HUES64 (cell line): ENCODE data around the gene IQGAP2. TPM values are rescaled to one million over a fixed set of nuclear protein-coding genes. Genes with fewer than 3 reads are reported as not detected.
"Not testable (repeated sequence)": the region's sequence is repeated elsewhere in the genome, so short reads cannot be mapped to it uniquely, and the experiment has no call there.

Source experiments
- H3K27ac ChIP-seq: 2 replicates; pipeline ENCODE4 v1.7.0; 2013; ENCODE audit warnings: low read depth, low read length, inconsistent platforms
- H3K27me3 ChIP-seq: 2 replicates; pipeline ENCODE4 v1.6.1; 2013; ENCODE audit warnings: mild to moderate bottlenecking, low read length; ENCODE audit not compliant: insufficient read depth
- H3K36me3 ChIP-seq: 2 replicates; pipeline ENCODE4 v1.6.1; 2013; ENCODE audit warnings: mild to moderate bottlenecking, low read length; ENCODE audit not compliant: insufficient read depth
- H3K4me1 ChIP-seq: 2 replicates; pipeline ENCODE4 v1.6.1; 2013; ENCODE audit warnings: mild to moderate bottlenecking, low read length, moderate library complexity; ENCODE audit not compliant: insufficient read depth
- H3K4me3 ChIP-seq: 2 replicates; pipeline ENCODE4 v1.5.1; 2013; ENCODE audit warnings: mild to moderate bottlenecking, low read length, moderate library complexity
- H3K9ac ChIP-seq: 2 replicates; pipeline ENCODE4 v1.6.1; 2013; ENCODE audit warnings: mild to moderate bottlenecking, low read depth, low read length
- H3K9me3 ChIP-seq: 2 replicates; pipeline ENCODE4 v1.6.1; 2013; ENCODE audit warnings: low read depth, low read length; ENCODE audit not compliant: insufficient read depth
- WGBS: fragments of 150-250, 120-280 bp; methylation state at CpG from one replicate; pipeline ENCODE4 v1.1.7; 2013; ENCODE audit warnings: missing lambda C conversion rate; 5-methylcytosine and 5-hydroxymethylcytosine counted together
- polyA plus RNA-seq, 2 experiments: library from polyadenylated mRNA; stranded (reverse); fragments of 50-300 nt; gene quantifications; one replicate each; pipeline ENCODE4 v1.2.3, GENCODE V29; 2013

IQGAP2 gene, protein sequence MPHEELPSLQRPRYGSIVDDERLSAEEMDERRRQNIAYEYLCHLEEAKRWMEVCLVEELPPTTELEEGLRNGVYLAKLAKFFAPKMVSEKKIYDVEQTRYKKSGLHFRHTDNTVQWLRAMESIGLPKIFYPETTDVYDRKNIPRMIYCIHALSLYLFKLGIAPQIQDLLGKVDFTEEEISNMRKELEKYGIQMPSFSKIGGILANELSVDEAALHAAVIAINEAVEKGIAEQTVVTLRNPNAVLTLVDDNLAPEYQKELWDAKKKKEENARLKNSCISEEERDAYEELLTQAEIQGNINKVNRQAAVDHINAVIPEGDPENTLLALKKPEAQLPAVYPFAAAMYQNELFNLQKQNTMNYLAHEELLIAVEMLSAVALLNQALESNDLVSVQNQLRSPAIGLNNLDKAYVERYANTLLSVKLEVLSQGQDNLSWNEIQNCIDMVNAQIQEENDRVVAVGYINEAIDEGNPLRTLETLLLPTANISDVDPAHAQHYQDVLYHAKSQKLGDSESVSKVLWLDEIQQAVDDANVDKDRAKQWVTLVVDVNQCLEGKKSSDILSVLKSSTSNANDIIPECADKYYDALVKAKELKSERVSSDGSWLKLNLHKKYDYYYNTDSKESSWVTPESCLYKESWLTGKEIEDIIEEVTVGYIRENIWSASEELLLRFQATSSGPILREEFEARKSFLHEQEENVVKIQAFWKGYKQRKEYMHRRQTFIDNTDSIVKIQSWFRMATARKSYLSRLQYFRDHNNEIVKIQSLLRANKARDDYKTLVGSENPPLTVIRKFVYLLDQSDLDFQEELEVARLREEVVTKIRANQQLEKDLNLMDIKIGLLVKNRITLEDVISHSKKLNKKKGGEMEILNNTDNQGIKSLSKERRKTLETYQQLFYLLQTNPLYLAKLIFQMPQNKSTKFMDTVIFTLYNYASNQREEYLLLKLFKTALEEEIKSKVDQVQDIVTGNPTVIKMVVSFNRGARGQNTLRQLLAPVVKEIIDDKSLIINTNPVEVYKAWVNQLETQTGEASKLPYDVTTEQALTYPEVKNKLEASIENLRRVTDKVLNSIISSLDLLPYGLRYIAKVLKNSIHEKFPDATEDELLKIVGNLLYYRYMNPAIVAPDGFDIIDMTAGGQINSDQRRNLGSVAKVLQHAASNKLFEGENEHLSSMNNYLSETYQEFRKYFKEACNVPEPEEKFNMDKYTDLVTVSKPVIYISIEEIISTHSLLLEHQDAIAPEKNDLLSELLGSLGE (N-terminal part only)
- 32.6 TPM for polyA plus RNA-seq (2013, experiment 1 of 2)
- 37.0 TPM for polyA plus RNA-seq (2013, experiment 2 of 2)

DNA sequence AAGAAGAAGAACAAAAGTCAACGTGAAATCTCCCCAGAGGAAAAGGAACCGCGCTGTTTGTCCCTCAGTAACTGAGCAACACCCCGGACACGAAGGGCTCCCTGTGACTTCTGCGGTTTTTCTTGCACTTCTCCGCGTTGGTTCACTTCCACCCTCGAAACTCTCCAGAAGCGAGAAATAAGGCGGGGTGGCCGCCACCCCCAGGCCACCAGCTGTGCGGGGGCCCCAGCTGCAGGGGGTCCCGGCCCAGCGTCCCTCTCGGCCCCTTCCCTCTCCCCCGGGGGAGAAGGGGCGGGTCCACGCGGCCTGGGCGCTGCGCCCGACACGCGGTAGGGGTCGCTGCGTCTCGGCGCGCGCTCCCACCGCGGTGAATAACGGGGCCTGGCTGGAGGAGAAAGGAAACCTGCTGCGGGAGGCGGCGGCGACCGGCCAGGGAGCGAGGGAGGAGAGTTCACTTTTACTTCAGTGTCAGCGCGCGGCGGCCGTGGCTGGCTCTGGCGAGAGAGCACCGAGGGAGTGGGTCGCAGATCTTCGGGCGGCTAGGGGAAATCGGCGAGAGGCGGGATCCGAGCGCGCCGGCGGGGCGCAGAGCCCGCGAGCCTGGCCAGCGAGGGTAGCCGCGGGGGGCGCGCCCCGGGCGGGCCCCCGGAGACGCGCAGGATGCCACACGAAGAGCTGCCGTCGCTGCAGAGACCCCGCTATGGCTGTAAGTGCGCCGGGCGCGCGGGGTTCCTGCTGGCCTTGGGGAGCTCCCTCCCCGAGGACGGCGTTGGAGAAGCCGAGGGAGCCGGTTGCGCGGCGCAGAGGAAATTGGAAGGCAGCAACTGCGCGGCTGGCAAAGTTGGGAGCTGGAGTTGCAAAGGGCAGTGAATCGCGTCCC is at the start of gene IQGAP2:
Gene IQGAP2 (plus strand): TSS at position 400 of the 880 bp plus-strand sequence. CDS start 261 bp downstream, at position 661.
- Histone ChIP-seq H3K4me3 (peak within 1 kb of the TSS; percentile 89), H3K27ac (peak within 1 kb of the TSS; percentile 64), H3K9me3 (no peaks in the 10 kb centered on the region), H3K9ac (peak within 1 kb of the TSS; percentile 82), H3K36me3 (no peaks in the 10 kb centered on the region), H3K27me3 (no peaks in the 10 kb centered on the region), H3K4me1 (peaks cover 23% of the 10 kb centered on the region)
- WGBS: under 1% methylated on average over 92 of the region's 92 CpGs

- no peaks in the 10 kb centered on the region for H3K27me3 ChIP-seq
- H3K9me3 ChIP-seq: no peaks in the 10 kb centered on the region
- no peak overlapping the region for H3K27ac ChIP-seq
- H3K36me3 ChIP-seq: no peaks in the 10 kb centered on the region
- H3K9ac ChIP-seq: no peak overlapping the region
- H3K4me1 ChIP-seq: peaks cover 4% of the 10 kb centered on the region
- WGBS: 67% methylated on average over 5 of the region's 5 CpGs
- no peak overlapping the region for H3K4me3 ChIP-seq
Measured at GRCh38 chr5:76356887-76357286, 46.2 kb upstream of the IQGAP2 start.

- H3K4me1 ChIP-seq: no peaks in the 10 kb centered on the region
- no peak overlapping the region for H3K4me3 ChIP-seq
- H3K9ac ChIP-seq: no peak overlapping the region
- no peak overlapping the region for H3K27ac ChIP-seq
- no peaks in the 10 kb centered on the region for H3K27me3 ChIP-seq
- no peaks in the 10 kb centered on the region for H3K36me3 ChIP-seq
- WGBS: 84% methylated on average over 16 of the region's 17 CpGs
- H3K9me3 ChIP-seq: no peaks in the 10 kb centered on the region
Measured at GRCh38 chr5:76363352-76364225, 39.5 kb upstream of the IQGAP2 start.

DNA sequence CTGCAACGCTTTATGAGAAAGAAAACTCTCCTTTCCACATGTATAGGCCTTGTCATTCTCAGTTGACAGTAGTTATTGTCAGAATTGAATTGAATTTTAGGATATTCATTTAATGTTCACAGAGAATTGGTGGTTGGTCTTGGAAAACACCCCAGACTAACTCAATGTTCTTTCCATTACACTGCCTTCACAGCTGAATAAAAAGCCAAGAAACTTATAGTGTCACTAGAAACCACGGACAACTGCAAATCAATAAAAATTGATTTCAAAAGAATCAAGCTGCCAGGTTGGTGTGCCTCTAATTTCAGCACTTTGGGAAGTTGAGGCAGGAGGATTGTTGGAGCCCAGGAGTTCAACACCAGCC is 38.9 kb upstream of the IQGAP2 start:
- H3K4me3 ChIP-seq: no peak overlapping the region
- no peaks in the 10 kb centered on the region for H3K9me3 ChIP-seq
- no peaks in the 10 kb centered on the region for H3K36me3 ChIP-seq
- H3K4me1 ChIP-seq: no peaks in the 10 kb centered on the region
- H3K9ac ChIP-seq: no peak overlapping the region
- H3K27ac ChIP-seq: no peak overlapping the region
- H3K27me3 ChIP-seq: no peaks in the 10 kb centered on the region
- 100% methylated on average over 2 of the region's 2 CpGs for WGBS

GRCh38 chr5:76365561-76365960 is 37.5 kb upstream of the IQGAP2 start:
- no peaks in the 10 kb centered on the region for H3K9me3 ChIP-seq
- no peaks in the 10 kb centered on the region for H3K36me3 ChIP-seq
- no peaks in the 10 kb centered on the region for H3K4me1 ChIP-seq
- no peak overlapping the region for H3K27ac ChIP-seq
- no peaks in the 10 kb centered on the region for H3K27me3 ChIP-seq
- no peak overlapping the region for H3K9ac ChIP-seq
- H3K4me3 ChIP-seq: no peak overlapping the region

DNA sequence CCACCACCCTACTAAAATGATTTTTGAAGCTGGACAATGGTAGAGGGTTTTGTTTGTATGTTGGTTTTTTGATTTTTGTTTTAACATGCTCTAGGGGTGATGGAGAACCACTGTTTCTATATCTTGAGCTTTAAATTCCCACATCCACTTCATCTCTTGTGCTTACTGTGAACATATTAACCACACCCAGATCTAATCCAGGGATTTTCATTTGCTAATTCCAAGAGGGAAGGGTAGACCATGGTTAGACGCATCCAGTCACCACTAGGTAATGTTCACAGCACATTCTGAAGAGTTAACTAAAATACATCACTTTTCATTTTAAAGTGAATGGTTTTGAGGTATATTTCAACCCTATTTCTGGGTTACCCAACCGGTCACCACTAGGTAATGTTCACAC is 36.5 kb upstream of the IQGAP2 start:
- H3K9me3 ChIP-seq: no peaks in the 10 kb centered on the region
- H3K9ac ChIP-seq: no peak overlapping the region
- no CpG with 5 or more reads among the region's 2 CpGs for WGBS
- no peaks in the 10 kb centered on the region for H3K36me3 ChIP-seq
- no peak overlapping the region for H3K27ac ChIP-seq
- H3K4me1 ChIP-seq: no peaks in the 10 kb centered on the region
- no peaks in the 10 kb centered on the region for H3K27me3 ChIP-seq
- no peak overlapping the region for H3K4me3 ChIP-seq

GRCh38 chr5:76367623-76368371 is 35.3 kb upstream of the IQGAP2 start:
- Histone ChIP-seq H3K4me3 (no peak overlapping the region), H3K36me3 (no peaks in the 10 kb centered on the region), H3K4me1 (peaks cover 7% of the 10 kb centered on the region; the same call in 1 of the 2 replicates), H3K9ac (no peak overlapping the region), H3K9me3 (no peaks in the 10 kb centered on the region), H3K27me3 (no peaks in the 10 kb centered on the region), H3K27ac (no peak overlapping the region)
- 93% methylated on average over 6 of the region's 6 CpGs for WGBS

- no peak overlapping the region for H3K9ac ChIP-seq
- peaks cover 7% of the 10 kb centered on the region; the same call in 1 of the 2 replicates for H3K4me1 ChIP-seq
- H3K36me3 ChIP-seq: no peaks in the 10 kb centered on the region
- 100% methylated on average over 1 of the region's 1 CpG for WGBS
- H3K27me3 ChIP-seq: no peaks in the 10 kb centered on the region
- no peak overlapping the region for H3K4me3 ChIP-seq
- no peaks in the 10 kb centered on the region for H3K9me3 ChIP-seq
- no peak overlapping the region for H3K27ac ChIP-seq
Measured at GRCh38 chr5:76368941-76369340, 34.1 kb upstream of the IQGAP2 start.

DNA sequence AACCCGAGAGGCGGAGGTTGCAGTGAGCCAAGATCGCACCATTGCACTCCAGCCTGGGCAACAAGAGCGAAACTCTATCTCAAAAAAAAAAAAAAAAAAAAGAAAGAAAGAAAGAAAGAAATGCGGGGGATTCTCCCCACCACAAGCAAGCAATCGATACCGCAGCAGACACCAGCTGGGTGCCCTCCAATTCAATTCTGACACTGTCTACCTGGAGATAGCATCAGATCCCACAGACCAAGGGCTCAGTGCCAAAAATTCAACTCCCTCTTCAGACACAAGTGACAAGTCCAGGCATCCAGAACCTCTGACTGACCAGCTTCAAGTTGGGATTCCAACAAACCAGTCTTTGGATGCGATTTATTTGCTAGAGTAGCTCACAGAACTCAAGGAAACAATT is 33.4 kb upstream of the IQGAP2 start:
- 95% methylated on average over 4 of the region's 8 CpGs for WGBS
- not testable (repeated sequence) for H3K4me3 ChIP-seq, H3K27ac ChIP-seq, H3K36me3 ChIP-seq, H3K27me3 ChIP-seq, H3K4me1 ChIP-seq, H3K9me3 ChIP-seq, H3K9ac ChIP-seq
